Stromal cell of bone marrow (primary cell): Measurements from ENCODE around the gene IMPG1.

Source experiments
- DNase-seq: peaks from one replicate; pipeline ENCODE4 v3.0.0-alpha.2; 2012; ENCODE audit warnings: low read depth

Gene IMPG1, protein sequence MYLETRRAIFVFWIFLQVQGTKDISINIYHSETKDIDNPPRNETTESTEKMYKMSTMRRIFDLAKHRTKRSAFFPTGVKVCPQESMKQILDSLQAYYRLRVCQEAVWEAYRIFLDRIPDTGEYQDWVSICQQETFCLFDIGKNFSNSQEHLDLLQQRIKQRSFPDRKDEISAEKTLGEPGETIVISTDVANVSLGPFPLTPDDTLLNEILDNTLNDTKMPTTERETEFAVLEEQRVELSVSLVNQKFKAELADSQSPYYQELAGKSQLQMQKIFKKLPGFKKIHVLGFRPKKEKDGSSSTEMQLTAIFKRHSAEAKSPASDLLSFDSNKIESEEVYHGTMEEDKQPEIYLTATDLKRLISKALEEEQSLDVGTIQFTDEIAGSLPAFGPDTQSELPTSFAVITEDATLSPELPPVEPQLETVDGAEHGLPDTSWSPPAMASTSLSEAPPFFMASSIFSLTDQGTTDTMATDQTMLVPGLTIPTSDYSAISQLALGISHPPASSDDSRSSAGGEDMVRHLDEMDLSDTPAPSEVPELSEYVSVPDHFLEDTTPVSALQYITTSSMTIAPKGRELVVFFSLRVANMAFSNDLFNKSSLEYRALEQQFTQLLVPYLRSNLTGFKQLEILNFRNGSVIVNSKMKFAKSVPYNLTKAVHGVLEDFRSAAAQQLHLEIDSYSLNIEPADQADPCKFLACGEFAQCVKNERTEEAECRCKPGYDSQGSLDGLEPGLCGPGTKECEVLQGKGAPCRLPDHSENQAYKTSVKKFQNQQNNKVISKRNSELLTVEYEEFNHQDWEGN

DNA sequence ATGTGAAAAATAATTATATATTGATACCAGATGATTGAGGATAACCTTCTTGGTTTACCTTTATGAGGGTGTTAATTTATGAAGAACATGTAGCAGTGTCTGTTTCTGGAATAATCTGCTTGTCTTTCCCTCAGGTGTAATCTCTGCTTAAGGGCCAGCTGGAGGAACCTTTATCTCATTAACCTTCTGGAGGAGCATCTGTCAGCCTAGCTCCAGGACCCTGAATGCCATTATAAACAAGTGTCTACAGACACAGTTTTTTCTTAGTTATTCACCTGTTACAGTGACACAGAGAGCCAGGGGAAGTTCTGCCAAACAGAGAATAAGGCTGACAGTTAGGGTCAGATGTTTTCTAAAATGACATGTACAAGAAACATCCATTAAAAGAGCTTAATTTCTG is at the start of gene IMPG1:
IMPG1 (minus strand) TSS at position 101 of the 400 bp plus-strand sequence. CDS start 174 bp downstream, outside the sequence.
- no peak for DNase-seq

DNA sequence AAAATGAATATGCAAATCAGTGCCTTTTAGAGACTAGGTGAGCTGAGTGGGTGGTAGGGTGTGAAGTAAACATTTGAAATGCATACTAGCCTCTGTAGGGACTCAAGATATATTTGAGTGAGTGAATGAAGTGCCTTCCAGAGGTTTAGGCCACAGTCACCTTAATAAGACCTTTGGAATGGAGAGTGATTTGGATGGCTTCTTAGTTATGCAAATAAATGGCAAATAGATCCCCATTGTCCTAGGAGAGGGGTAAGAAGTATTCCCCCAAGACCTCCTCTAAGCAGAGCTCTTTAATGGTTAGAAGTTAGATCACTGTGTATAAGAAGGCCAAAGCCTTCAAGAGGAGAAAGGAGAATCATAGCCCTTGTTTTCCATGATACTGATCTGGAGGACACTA is 47.8 kb upstream of the IMPG1 start:
- no peak for DNase-seq

DNA sequence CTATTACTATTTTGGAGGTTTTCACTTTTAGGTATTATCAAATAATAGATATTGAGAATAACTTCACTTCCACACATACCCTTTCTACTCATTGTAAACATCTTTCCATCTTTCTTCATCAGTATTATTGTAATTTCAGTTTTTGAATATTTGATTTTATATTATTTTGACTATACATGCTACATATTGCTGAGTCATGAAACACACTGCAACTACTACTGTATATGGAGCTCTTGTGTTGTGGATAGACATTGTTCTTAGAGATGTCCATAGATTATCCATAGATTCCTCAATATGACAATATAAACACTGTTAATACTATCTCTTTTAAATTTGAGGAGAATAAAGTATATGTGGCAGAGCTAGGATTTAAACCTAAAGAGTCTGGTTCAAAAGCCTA is 819 bp upstream of the IMPG1 start:
- DNase-seq = no peak

DNA sequence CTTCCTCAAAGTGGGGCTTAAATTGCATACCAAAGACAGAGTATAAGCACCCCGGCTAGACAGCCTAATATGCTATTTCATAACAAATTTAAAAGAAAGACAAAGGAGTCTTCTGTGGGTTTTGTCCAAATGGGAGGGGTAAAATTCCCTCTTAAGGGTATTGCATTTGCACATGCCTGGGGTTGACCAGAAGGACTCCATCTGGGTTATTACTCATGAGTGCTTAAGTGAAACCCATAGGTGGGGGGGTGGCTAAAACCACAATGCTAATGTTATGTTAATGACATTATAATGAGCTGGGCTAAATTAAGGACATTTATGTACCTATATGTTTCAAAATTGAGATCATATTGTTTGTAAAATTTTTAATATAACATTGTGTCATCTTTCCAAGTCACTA is 15.0 kb downstream of the IMPG1 start:
- no peak for DNase-seq

DNA sequence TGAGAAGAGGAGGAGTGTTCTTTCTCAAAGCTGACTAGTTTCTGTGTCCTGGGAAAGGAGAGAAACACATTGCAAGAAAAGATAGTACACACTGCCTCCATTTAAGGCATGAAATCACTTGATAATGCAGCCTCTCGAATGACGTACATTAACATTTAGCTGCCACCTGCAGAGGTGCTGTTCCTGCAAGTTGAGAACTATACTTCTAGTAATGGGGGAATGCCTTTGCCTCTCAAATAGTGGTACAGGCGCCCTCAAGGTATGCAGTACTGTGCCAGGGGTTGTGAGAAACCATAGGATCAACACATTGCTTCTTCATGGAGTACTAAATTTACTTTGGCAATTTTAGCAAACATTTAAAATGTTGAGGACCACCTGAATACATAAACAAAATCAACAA is 20.1 kb downstream of the IMPG1 start:
- no peak for DNase-seq

DNA sequence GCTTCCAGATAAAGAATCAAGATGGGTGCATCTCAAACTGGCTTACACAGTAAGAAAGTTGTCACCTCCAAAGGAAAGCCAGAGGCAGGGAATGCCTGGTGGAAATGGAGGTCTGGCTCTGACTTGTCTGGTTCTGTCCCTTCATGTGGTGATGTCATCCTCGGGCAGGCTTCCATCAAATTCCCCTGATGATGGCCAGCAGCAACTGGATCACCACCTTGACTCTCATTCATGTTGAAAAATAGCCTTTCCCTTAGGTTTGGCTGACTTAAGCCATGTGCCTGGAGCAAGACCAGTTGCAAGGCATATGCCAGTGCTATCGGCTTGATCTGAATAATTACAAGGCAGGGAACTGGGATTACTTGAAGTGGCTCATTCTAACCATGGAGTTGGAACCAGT is 28.8 kb downstream of the IMPG1 start:
- DNase-seq = no peak

DNA sequence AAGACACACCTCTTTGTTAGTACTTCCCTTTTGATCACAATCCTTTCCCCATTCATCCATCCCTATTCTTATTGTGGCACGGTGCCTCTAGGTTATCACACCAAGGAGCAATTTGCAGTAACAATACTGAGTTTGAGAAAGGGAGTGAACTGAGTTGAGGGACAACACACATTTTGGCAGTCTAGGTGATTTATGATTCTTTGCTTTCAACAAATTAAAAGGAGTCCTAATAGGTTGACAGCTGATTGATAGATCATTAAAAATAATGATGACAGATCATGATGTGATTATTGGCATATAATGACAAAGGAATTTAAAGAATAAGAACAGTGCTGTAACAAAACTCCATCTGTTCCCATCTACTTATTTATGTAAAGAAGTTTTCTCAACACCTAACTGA is 36.7 kb downstream of the IMPG1 start:
- no peak for DNase-seq

DNA sequence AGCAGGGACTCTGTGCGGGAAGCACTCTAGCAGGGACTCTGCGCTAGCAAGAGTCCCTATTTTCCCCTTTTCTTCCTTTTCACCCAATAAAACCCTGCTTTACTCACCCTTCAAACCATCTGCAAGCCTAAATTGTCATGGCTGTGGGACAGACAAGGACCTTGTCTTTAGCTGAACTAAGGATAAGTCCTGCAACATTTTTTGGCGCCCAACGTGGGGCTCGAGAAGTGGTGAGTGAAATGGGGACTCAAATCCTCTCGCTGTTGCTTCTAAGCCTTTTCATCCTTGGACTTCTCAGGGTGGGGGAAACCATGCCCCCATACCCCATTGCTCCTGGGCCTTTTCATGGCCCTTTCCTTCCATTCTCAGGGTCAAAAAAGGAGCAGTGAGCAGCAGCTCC is 46.4 kb downstream of the IMPG1 start:
- no peak for DNase-seq

DNA sequence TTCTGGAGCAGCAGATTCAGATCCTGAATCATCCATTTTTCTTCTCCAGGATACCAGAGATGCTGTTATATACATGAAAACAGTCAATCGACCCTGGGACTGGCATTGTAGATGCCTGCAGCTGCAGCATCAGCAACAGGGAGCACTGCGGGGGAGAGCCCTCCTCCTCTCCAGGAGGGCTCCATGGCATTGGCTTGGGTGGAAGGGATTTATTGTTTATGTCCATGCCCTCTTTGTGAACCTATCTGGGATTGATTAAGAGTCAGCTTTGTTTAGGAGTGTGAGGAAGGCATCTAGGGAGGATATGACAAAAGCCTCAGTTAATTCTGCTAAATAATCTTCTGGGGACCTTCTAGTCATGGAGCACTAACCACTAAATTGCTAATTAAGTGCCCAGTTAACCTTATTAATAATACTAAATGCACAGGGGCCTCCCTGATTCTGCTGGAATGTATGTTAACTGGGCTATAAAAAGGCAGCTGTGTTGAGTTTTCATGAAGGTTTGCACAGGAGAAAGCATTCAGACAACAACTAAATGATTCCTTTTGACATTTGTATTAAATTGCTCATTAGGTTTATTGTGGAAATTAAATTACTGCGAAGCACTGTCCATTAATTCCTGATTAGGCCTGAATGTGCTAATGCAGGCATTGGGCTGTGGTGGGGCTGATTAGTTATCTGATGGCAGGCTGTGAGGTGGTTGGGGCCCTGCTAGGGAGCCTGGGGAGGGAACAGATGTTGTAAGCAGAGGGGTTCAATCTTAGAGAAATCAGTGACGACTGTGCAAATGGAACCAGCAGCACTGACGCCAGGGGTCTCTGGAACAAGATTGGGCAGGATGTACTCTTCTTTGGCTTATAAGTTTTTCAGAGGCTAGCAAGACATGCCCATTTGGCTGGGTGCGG is 57.6 kb downstream of the IMPG1 start:
- no peak for DNase-seq

DNA sequence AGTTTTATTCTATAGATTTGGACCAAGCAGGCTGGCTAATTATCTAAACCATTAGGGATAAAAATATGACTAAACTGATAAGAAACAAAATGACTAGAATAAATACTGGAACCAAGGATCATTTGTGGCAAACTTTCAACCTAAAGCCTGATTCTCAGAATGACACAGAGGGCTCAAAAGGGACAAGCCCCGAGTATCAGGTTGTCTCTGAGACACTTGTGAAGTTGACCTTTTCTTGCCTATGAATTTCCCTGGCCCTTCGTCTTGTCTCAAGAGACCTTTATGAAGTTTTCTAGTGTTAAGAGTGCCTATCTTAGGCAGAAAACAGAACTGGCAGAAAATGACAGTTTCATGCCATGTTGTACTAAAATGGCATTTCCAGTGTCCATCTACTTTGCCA is 68.3 kb downstream of the IMPG1 start:
- DNase-seq = no peak

DNA sequence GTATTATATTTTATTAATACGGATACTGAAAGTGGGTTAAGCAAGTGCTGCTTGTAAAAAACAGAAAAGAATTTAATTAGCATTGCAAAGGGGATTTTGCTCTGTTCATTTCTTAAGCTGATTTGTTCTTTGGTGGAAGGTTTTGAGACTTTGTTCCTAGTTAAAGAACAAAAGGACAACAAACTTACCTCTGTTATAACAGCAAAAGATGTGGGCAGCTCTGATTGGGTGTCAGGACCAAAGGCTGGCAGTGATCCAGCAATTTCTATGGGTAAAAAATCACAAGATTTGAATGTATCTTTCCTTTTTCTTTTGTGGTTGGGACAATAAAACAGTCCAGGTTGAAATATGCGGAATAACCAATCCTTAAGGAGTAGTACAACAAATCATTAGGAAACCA is 68.8 kb downstream of the IMPG1 start:
- DNase-seq = no peak

DNA sequence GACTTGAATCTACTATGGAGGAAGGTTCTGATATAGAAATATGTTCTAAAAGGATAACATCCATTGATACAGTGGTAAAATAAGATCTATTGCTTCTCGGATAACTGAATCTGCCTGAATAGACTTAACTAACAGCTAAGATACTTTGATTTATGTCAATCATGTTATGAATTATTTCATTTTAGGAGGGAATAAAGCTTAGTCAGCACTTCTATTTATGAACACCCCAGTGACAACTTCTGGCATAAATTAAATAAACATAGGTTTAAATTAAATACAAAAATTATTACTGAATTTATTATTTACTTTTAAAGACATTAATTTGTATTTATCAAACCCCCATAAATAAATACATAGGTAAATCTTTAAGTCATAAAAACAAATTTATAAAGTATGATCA is 69.3 kb downstream of the IMPG1 start:
- no peak for DNase-seq

DNA sequence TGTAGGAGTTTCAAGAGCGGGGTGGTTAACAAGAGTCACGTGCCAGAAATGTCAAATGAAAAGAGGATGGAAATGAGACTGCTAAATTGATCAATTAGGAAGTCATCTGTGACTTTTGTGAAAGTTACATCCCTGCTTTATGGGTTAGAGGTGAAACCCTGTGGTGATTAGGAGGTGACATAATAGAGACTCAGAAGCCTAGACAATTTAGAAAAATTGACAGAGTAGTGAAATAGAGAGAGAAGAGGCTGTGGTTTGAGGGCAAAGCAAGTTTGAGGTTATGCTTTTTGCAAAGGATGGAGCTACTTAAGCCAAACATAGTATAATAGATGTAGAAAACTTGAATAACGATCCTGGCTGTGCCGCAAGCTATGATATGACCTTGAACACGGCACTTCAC is 71.8 kb downstream of the IMPG1 start:
- DNase-seq = no peak

DNA sequence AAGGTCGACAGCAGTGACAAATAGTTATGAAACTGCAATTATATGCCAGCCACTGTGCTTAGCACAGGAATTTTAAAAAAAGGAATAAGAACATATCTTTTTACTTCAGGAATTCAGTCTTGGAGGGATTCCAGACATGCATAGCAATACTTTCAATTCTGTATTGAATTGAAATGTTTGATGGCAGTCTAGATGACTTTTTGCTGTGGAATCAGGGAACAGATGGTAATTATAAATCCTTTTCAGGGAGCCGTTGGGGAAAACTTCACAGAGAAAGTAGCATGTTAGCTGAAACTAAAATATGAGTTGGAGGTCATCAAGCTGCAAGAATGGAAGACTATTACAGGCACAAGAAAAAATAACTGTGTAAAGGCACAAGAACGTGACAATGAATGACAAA is 74.8 kb downstream of the IMPG1 start:
- peak; percentile 2 for DNase-seq

DNA sequence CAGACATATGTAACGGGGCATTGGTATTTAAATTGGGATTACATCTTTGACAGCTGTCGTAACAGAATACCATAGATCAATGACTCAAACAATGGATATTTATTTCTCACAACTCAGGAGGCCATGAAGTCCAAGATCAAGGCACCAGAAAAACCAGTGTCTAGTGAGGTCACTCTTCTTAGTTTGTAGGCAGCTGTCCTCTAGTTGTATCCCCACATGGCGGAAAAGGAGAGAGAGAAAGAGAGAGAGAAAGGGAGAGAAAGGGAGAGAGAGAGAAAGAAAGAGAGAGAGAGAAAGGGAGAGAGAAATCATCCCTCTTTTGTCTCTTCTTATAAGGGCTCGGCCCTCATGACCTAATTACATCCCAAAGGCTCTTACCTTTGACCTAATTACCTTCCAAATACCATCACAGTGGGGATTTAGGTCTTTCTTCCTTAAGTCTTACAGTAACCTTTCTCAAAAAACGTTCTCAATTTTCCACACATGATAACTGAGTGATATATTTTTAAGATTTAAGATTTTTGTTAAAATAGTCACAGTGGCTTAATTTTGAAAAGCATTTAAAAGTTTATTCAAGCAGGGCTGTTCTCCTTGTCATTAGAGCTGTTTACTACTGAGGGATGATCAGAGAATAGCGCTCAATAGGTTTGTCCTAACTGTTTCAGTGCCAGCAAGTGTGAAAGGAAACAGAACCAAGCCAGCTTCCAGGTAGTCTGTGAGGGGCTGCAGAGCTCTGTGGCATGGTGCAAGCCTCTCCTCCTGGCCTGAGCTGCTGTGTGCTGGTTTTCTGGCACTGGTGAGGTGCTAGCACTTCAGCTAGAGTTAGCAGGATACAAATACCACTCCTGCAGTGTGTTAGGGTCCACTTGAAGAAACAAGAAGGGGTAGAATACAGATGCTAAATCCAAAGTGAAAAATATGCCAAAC is 79.0 kb downstream of the IMPG1 start:
- no peak for DNase-seq

DNA sequence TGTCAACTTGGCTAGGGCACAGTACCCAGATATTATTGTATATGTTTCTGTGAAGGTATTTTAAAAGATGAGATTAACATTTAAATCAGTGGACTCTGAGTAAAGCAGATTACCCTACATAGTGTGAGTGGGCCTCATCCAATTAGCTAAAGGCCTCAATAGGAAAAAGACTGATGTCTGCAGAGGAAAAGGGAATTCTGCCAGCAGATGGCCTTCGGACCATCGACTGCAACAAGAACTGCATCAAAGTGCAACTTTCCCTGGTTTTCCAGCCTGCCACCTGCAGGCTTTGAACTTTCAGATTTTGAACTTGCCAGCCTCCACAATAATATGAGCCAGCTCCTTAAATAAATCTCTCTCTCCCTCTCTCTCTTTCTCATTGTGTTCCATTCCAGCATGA is 80.5 kb downstream of the IMPG1 start:
- no peak for DNase-seq

DNA sequence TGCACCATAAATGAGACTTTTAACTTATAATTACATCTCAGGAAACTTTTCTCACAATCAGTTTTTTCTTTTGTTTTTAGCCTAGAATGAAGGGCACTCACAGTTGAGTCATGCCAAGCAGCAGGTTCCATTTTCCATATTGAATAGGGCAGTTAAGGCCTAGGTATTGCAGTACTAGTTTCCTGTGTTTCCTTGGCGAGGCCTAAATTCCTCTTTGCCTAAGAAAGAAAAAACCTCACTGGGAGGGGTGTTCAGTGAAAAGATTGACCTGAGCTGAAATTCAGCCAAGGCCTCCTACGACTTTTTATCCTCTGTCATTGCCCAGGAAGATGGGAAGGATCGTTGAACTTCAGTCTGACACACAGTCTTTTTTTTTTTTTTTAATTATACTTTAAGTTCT is 85.5 kb downstream of the IMPG1 start:
- no peak for DNase-seq

DNA sequence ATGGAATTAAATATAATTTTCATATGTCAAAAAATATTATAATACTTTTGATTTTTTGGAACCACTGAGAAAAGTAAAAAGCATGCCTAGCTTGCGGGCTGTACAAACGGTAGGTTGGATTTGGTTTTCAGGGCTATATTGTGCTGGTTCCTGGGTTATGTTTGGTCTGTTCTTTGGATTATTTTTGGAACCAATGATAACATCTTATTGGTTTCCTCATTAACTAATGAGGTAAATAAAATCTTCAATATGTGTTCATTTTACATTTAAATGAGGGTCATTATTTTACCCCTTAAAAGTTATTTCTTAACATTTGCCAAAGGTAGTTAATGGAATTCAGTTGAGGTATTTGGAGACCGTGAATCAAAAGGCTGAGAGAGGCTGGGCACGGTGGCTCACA is 96.6 kb downstream of the IMPG1 start:
- DNase-seq = no peak

DNA sequence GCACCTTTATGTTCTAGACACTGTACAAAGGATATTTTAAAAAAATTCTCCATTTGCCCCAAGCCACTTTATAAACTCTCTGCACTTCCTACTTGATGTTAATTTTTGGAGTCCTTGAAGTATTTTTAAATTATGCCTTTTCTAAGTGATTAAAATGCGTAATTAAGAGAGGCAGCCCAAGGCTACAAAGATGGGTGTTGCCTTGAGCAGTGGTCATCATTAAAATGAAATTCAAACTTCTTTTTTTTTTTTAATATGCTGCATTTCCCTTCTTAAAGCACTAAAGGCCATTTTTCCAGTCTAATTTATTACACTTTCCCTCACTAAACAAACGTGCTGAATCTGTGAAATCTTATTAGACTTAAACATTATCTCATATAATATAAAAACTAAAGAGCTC is 102.4 kb downstream of the IMPG1 start:
- no peak for DNase-seq

DNA sequence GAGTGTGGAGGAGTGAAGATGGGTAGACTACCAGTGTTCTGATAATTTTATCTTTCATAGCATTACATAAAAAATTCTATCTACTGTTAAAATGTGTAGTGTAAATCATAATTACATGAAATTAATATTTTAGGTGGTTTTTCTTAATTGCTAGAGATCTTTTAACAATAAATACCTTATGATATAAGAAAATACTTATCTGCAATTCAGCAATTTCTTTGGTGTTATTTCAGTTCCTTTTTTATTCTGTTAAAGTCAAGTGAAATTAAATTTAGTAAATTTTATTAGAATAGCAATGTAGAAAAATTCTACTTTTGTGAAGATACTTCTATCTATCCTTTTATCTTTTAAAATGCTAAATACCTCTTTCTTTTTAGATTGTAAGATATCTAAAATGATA is 104.3 kb downstream of the IMPG1 start:
- no peak for DNase-seq

DNA sequence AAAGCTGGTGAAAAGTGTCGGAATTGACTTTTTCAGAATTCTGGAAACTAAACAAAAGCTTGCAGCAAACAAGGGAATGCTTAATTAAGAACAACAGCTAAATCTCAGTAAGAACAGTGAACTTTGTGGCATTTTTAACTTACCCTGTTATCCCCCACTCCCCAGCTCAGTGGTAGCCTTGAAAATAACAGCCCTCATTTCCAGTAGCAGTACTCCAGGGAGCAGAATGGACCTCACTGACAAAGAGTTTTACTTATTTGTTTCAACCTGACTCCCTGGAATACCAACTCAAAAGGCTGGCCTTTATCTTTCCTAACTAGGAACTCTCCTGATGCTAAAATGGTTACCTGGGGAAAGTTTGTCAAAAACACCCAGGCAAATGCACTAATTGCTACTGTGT is 108.9 kb downstream of the IMPG1 start:
- DNase-seq = no peak
